PC-3 (cell line): ENCODE results near the gene OSBPL9. TPM values are rescaled to one million over a fixed set of nuclear protein-coding genes. Genes with fewer than 3 reads are reported as not detected.

ENCODE experiments used
- ATAC-seq: fragments of 200-7000 bp; cut with Tn5 transposase; 2 replicates; pipeline ENCODE4 v1.9.1; 2020; ENCODE audit warnings: mild to moderate bottlenecking, moderate library complexity
- Bru-seq: library from RNA; stranded (reverse); fragments of 400-500 nt; gene quantifications from one replicate; lab custom pipeline; 2021; lab: Mats Ljungman, UMichigan
- BruChase-seq, 2 experiments: library from RNA; stranded (reverse); fragments of 400-500 nt; gene quantifications; one replicate each; lab custom pipeline; 2021; lab: Mats Ljungman, UMichigan
- BruUV-seq: library from RNA; stranded (reverse); fragments of 400-500 nt; replicated peaks from 2 replicates; lab custom pipeline; 2021; lab: Mats Ljungman, UMichigan
- CTCF ChIA-PET: fragments of 300-600 bp; sonication (Branson Sonifier 250); formaldehyde crosslinking; loops from one replicate; lab custom pipeline; 2022; ENCODE audit warnings: antibody characterized with exemption; lab: Charles Lee
- POLR2A ChIA-PET: fragments of 300-600 bp; sonication (Branson Sonifier 250); formaldehyde crosslinking; loops from one replicate; lab custom pipeline; 2022; ENCODE audit warnings: antibody characterized with exemption; ENCODE audit not compliant: unreplicated experiment; lab: Charles Lee
- DNase-seq: peaks from one replicate; pipeline ENCODE4 v3.0.0-alpha.2; 2015
- H2AFZ ChIP-seq: fragments of 300-600 bp; sonication (generic); 2 replicates; pipeline ENCODE4 v1.6.0; 2016; ENCODE audit warnings: antibody characterized with exemption, low read length
- H3F3A ChIP-seq: fragments of 300-600 bp; sonication (generic); one replicate; pipeline ENCODE4 v1.6.0; 2017; ENCODE audit warnings: antibody characterized with exemption, low read length, control low read depth, mild to moderate bottlenecking; ENCODE audit not compliant: unreplicated experiment
- H3K27ac ChIP-seq: fragments of 300-600 bp; sonication (generic); 2 replicates; pipeline ENCODE4 v1.5.1; 2016; ENCODE audit warnings: mild to moderate bottlenecking, low read length
- H3K27me3 ChIP-seq: fragments of 300-600 bp; sonication (generic); 2 replicates; pipeline ENCODE4 v1.6.1; 2016; ENCODE audit warnings: low read length, mixed read lengths
- H3K36me3 ChIP-seq: fragments of 300-600 bp; sonication (generic); 2 replicates; pipeline ENCODE4 v1.6.1; 2016; ENCODE audit warnings: low read depth, mixed run types, low read length, mixed read lengths
- H3K4me1 ChIP-seq: fragments of 300-600 bp; sonication (generic); 2 replicates; pipeline ENCODE4 v1.5.1; 2016; ENCODE audit warnings: low read length; ENCODE audit not compliant: insufficient read depth
- H3K4me2 ChIP-seq: fragments of 300-600 bp; sonication (generic); 2 replicates; pipeline ENCODE4 v1.6.0; 2016; ENCODE audit warnings: low read length
- H3K4me3 ChIP-seq: fragments of 300-600 bp; sonication (generic); 2 replicates; pipeline ENCODE4 v1.5.1; 2016; ENCODE audit warnings: mild to moderate bottlenecking, low read length, mixed read lengths
- H3K79me2 ChIP-seq: fragments of 300-600 bp; sonication (generic); 2 replicates; pipeline ENCODE4 v1.6.1; 2017; ENCODE audit warnings: low read length, mixed read lengths
- H3K9ac ChIP-seq: fragments of 300-600 bp; sonication (generic); 2 replicates; pipeline ENCODE4 v1.6.0; 2016; ENCODE audit warnings: mild to moderate bottlenecking, low read length
- H3K9me2 ChIP-seq: fragments of 300-600 bp; sonication (generic); replicated peaks from 2 replicates; pipeline ENCODE4 v1.6.1; 2016; ENCODE audit warnings: mixed run types, low read length, mixed read lengths
- H3K9me3 ChIP-seq: fragments of 300-600 bp; sonication (generic); 2 replicates; pipeline ENCODE4 v1.6.1; 2016; ENCODE audit warnings: low read length, mixed read lengths
- H4K20me1 ChIP-seq: fragments of 300-600 bp; sonication (generic); 2 replicates; pipeline ENCODE4 v1.6.1; 2016; ENCODE audit warnings: low read length, mixed read lengths
- CTCF ChIP-seq: fragments of 300-600 bp; sonication (generic); conservative IDR thresholded peaks from 2 replicates; pipeline ENCODE4 v1.5.1; 2017; ENCODE audit warnings: antibody characterized with exemption, low read depth, mild to moderate bottlenecking, low read length
- EZH2 ChIP-seq: fragments of 300-600 bp; sonication (generic); IDR thresholded peaks from one replicate; pipeline ENCODE4 v1.6.1; 2017; ENCODE audit warnings: antibody characterized with exemption, mild to moderate bottlenecking, low read length; ENCODE audit not compliant: unreplicated experiment
- EZH2phosphoT487 ChIP-seq: fragments of 300-600 bp; sonication (generic); IDR thresholded peaks from 2 replicates; pipeline ENCODE4 v1.6.1; 2018; ENCODE audit warnings: mild to moderate bottlenecking, antibody characterized with exemption, low read length, borderline replicate concordance
- intact Hi-C: fragments of 100-400 bp; cut with micrococcal nuclease; formaldehyde crosslinking; loops from 2 replicates; pipeline ENCODE4 v1.9.0; 2023
- long read RNA-seq: library from polyadenylated mRNA; unstranded; transcript quantifications from one replicate; pipeline ENCODE4 v2.0.0, GENCODE V29; 2021; ENCODE audit not compliant: unreplicated experiment
- total RNA-seq: library from RNA; depleted of rRNA; stranded (reverse); fragments of >200 nt; gene quantifications from 2 replicates; pipeline ENCODE4 v1.2.3, GENCODE V29; 2014; rRNA removed

The OSBPL9 gene, protein sequence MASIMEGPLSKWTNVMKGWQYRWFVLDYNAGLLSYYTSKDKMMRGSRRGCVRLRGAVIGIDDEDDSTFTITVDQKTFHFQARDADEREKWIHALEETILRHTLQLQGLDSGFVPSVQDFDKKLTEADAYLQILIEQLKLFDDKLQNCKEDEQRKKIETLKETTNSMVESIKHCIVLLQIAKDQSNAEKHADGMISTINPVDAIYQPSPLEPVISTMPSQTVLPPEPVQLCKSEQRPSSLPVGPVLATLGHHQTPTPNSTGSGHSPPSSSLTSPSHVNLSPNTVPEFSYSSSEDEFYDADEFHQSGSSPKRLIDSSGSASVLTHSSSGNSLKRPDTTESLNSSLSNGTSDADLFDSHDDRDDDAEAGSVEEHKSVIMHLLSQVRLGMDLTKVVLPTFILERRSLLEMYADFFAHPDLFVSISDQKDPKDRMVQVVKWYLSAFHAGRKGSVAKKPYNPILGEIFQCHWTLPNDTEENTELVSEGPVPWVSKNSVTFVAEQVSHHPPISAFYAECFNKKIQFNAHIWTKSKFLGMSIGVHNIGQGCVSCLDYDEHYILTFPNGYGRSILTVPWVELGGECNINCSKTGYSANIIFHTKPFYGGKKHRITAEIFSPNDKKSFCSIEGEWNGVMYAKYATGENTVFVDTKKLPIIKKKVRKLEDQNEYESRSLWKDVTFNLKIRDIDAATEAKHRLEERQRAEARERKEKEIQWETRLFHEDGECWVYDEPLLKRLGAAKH
- total RNA-seq (40.5 and 74.7 TPM in 2 replicates), Bru-seq, nascent RNA (percentile 85 among the genes with signal in this experiment), BruChase-seq, experiment 1, labeled RNA remaining after a 6-hour chase (percentile 67 among the genes with signal in this experiment), BruChase-seq, experiment 2, labeled RNA remaining after a 2-hour chase (percentile 74 among the genes with signal in this experiment)
- long read RNA-seq, transcript OSBPL9-203 (24 exons, 2,893 nt): major isoform, 41 of 118 reads
- long read RNA-seq, transcript OSBPL9-215 (23 exons, 2,831 nt): minor isoform, 13 of 118 reads
- long read RNA-seq, partial matches to known transcripts: 29 of 118 reads
- long read RNA-seq, other reads (novel, unspliced or antisense): 32 of 118 reads

- CTCF ChIA-PET: no interaction called here
- DNase-seq (peak; percentile 85), ATAC-seq (peak; percentile 79)
- POLR2A ChIA-PET: interaction anchor here (0.5 to 0.6 kb wide), 2 partner anchors 341 to 658 kb away, joined by 5 read pairs; no protein-coding TSS in a partner anchor
- Histone ChIP-seq H3K27ac (peak within 1 kb of the TSS; percentile 54), H3K4me2 (peak within 1 kb of the TSS; percentile 95), H3K27me3 (no peaks in the 10 kb centered on the region), H3K9me3 (no peaks in the 10 kb centered on the region), H2AFZ (peak within 1 kb of the TSS; percentile 97), H3K79me2 (peaks cover 52% of the 10 kb centered on the region), H3F3A (no peaks in the 10 kb centered on the region), H3K4me3 (peak within 1 kb of the TSS; percentile 98), H3K4me1 (peaks cover 46% of the 10 kb centered on the region), H3K36me3 (no peaks in the 10 kb centered on the region), H3K9ac (peak within 1 kb of the TSS; percentile 84), H4K20me1 (no peaks in the 10 kb centered on the region), H3K9me2 (no peaks in the 10 kb centered on the region)
- BruUV-seq: TSS peak; percentile 55
- intact Hi-C loops: no loop called here
- TF ChIP-seq EZH2phosphoT487 (no peak), CTCF (no peak), EZH2 (no peak)
These were observed at the start of gene OSBPL9 for GRCh38 chr1:51616903-51617708. Gene OSBPL9 (plus strand): TSS chr1:51617092. CDS start chr1:51617111, 19 bp downstream.

GRCh38 chr1:51567653-51568052 is 49.2 kb upstream of the OSBPL9 start:
- Histone ChIP-seq H3K27me3 (no peaks in the 10 kb centered on the region), H3F3A (peaks cover 4% of the 10 kb centered on the region), H3K9ac (peak overlapping the region; percentile 75), H3K9me2 (no peaks in the 10 kb centered on the region), H3K4me3 (no peak overlapping the region), H3K36me3 (no peaks in the 10 kb centered on the region), H4K20me1 (no peaks in the 10 kb centered on the region), H2AFZ (no peak overlapping the region), H3K9me3 (no peaks in the 10 kb centered on the region), H3K79me2 (no peaks in the 10 kb centered on the region), H3K4me2 (peak overlapping the region; percentile 77), H3K4me1 (peaks cover 63% of the 10 kb centered on the region), H3K27ac (peak overlapping the region; percentile 97)
- DNase-seq: peak; percentile 98
- ATAC-seq: peak; percentile 59
- no TSS peak for BruUV-seq
- POLR2A ChIA-PET: interaction anchor here (0.7 kb wide), 1 partner anchor 9 kb away, joined by 3 read pairs; no protein-coding TSS in a partner anchor
- CTCF ChIA-PET: interaction anchor here (1.0 kb wide), 1 partner anchor 201 kb away, joined by 4 read pairs; no protein-coding TSS in a partner anchor
- intact Hi-C loops: loop anchor here (1.0 to 2.0 kb wide), 3 partner anchors 9 to 201 kb away; partner anchors contain the start of gene EPS15
- no peak for TF ChIP-seq EZH2phosphoT487
- no peak for TF ChIP-seq EZH2
- TF ChIP-seq CTCF: no peak
